ENCODE measurements around the gene CBL.

DNA sequence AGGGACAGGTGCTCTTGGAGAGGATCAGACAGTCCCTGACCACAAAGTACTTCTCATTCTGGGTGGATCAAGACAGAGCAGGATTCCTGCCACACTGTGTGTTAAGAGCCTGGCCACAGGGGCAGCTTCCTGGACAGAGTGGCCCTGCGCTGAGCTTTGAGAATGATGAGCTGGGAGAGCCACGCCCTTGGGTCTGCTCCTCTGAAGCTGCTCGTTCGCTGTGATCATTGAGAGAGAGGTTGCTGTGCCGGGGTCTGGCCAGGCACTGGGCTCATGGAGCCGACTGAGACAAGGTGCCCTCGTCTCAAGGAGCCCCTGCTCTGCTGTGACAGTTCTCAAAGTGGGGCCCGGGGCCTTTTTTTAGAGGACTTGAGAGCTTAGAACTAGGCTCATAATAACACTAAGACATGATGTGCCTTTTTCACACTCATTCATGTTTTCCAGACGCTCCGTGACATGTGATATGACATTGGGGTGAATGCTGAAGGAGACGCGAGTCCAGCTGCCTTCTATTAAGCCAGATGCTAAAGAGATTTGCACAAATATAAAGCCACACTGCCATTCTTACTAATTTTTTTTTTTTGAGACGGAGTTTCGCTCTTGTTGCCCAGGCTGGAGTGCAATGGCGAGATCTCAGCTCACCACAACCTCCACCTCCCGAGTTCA is 141.9 kb downstream of the CBL start:
- TF ChIP-seq CTCF (IDR thresholded peaks at IDR 0.05) (no peak), EP300 (IDR thresholded peaks at IDR 0.05; ENCODE audit: borderline replicate concordance in 1 of 2, low read depth in 1 of 2, low read length in 1 of 2) (no peak), POLR2AphosphoS5 (IDR thresholded peaks at IDR 0.05; ENCODE audit: low read depth, low read length) (no peak), RCOR1 (IDR thresholded peaks at IDR 0.05; ENCODE audit: low read length) (no peak), RAD21 (IDR thresholded peaks at IDR 0.05; ENCODE audit: low read length) (no peak), MAX (IDR thresholded peaks at IDR 0.05; ENCODE audit: low read depth) (no peak), YY1 (IDR thresholded peaks at IDR 0.05; ENCODE audit: low read depth) (no peak), CHD2 (IDR thresholded peaks at IDR 0.05; ENCODE audit: low read length, partially characterized antibody) (no peak), SMC3 (IDR thresholded peaks at IDR 0.05; ENCODE audit: low read depth, low read length) (no peak), EZH2phosphoT487 (IDR thresholded peaks at IDR 0.05; ENCODE audit: borderline replicate concordance, low read depth) (no peak)
